ENCODE results near the gene CBLB.
"Not testable (repeated sequence)": the region's sequence is repeated elsewhere in the genome, so short reads cannot be mapped to it uniquely, and the experiment has no call there.

Gene CBLB

GRCh38 chr3:105763659-105764036, 105.2 kb downstream of the CBLB start (continued):
- TF ChIP-seq, protein P1, sequence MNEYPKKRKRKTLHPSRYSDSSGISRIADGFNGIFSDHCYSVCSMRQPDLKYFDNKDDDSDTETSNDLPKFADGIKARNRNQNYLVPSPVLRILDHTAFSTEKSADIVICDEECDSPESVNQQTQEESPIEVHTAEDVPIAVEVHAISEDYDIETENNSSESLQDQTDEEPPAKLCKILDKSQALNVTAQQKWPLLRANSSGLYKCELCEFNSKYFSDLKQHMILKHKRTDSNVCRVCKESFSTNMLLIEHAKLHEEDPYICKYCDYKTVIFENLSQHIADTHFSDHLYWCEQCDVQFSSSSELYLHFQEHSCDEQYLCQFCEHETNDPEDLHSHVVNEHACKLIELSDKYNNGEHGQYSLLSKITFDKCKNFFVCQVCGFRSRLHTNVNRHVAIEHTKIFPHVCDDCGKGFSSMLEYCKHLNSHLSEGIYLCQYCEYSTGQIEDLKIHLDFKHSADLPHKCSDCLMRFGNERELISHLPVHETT (tag by site-specific recombination; IDR thresholded peaks at IDR 0.05) = no peak
- TF ChIP-seq ZNF23 (tag by site-specific recombination; IDR thresholded peaks at IDR 0.05; ENCODE audit: borderline replicate concordance) (no peak), ZNF629 (tag by site-specific recombination; IDR thresholded peaks at IDR 0.05) (no peak), EGR2 (tag by site-specific recombination; IDR thresholded peaks at IDR 0.05; ENCODE audit: low read depth) (no peak)

GRCh38 chr3:105762749-105763658, 105.8 kb downstream of the CBLB start:
- ChIA-PET CTCF (no interaction called here), POLR2A (no interaction called here)
- no peaks in the 10 kb centered on the region for H3K4me1 ChIP-seq (ENCODE audit: control insufficient read depth, insufficient read depth, low read length)
- no peak overlapping the region for H3K27ac ChIP-seq (ENCODE audit: extremely low read depth, low read depth, low read length)
- H3K9me3 ChIP-seq (ENCODE audit: control insufficient read depth, insufficient read depth, low read depth, low read length) = no peaks in the 10 kb centered on the region; the same call in 1 of the 2 replicates
- TF ChIP-seq ZNF514 (tag by site-specific recombination; IDR thresholded peaks at IDR 0.05) (no peak), ZNF239 (tag by site-specific recombination; IDR thresholded peaks at IDR 0.05) (no peak), GLIS2 (tag by site-specific recombination; IDR thresholded peaks at IDR 0.05) (no peak), ZNF394 (tag by site-specific recombination; IDR thresholded peaks at IDR 0.05; ENCODE audit: borderline replicate concordance) (no peak)
- H3K36me3 ChIP-seq (ENCODE audit: control insufficient read depth in 2 of 2, insufficient read depth in 1 of 2, low read length in 2 of 2) = no peaks in the 10 kb centered on the region
- no peak overlapping the region for H3K4me3 ChIP-seq (ENCODE audit: low read depth, low read length)

DNA sequence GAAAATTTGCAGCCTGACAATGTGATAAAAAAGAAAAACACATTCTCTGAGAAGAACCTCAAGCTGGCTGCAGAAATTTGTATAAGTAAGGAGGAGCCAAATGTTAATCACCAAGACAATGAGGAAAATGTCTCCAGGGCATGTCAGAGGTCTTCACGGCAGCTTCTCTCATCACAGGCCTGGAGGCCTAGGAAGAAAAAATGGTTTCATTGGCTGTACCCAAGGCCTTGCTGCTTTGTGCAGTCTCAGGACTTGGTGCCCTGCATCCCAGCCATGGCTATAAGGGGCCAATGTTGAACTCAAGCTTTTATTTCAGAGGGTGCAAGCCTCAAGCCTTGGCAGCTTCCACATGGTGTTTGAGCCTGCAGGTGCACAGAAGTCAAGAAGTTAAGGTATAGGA, 106.6 kb downstream of the CBLB start:
- TF ChIP-seq TRIM28 (IDR thresholded peaks at IDR 0.05; ENCODE audit: borderline replicate concordance, low read length) (peak; percentile 29; the same call in 1 of the 2 replicates), ZNF585B (tag by site-specific recombination; IDR thresholded peaks at IDR 0.05) (peak; percentile 80)
- H3K9me3 ChIP-seq (ENCODE audit: control insufficient read depth, insufficient read depth, low read depth, low read length); CTCF ChIA-PET; H3K36me3 ChIP-seq (ENCODE audit: control insufficient read depth in 2 of 2, insufficient read depth in 1 of 2, low read length in 2 of 2); H3K4me3 ChIP-seq (ENCODE audit: low read depth, low read length); H3K27ac ChIP-seq (ENCODE audit: extremely low read depth, low read depth, low read length); H3K4me1 ChIP-seq (ENCODE audit: control insufficient read depth, insufficient read depth, low read length); POLR2A ChIA-PET: not testable (repeated sequence)

GRCh38 chr3:105759442-105760078, 109.3 kb downstream of the CBLB start:
- Histone ChIP-seq H3K36me3 (ENCODE audit: control insufficient read depth in 2 of 2, insufficient read depth in 1 of 2, low read length in 2 of 2) (no peaks in the 10 kb centered on the region), H3K4me1 (ENCODE audit: control insufficient read depth, insufficient read depth, low read length) (no peaks in the 10 kb centered on the region), H3K9me3 (ENCODE audit: control insufficient read depth, insufficient read depth, low read depth, low read length) (no peaks in the 10 kb centered on the region; the same call in 1 of the 2 replicates), H3K4me3 (ENCODE audit: low read depth, low read length) (no peak overlapping the region), H3K27ac (ENCODE audit: extremely low read depth, low read depth, low read length) (no peak overlapping the region)
- ChIA-PET POLR2A (no interaction called here), CTCF (no interaction called here)
- TF ChIP-seq ZBTB21 (tag by site-specific recombination; IDR thresholded peaks at IDR 0.05) = no peak
- TF ChIP-seq ZNF23 (tag by site-specific recombination; IDR thresholded peaks at IDR 0.05; ENCODE audit: borderline replicate concordance) = no peak
- TF ChIP-seq, protein P2, sequence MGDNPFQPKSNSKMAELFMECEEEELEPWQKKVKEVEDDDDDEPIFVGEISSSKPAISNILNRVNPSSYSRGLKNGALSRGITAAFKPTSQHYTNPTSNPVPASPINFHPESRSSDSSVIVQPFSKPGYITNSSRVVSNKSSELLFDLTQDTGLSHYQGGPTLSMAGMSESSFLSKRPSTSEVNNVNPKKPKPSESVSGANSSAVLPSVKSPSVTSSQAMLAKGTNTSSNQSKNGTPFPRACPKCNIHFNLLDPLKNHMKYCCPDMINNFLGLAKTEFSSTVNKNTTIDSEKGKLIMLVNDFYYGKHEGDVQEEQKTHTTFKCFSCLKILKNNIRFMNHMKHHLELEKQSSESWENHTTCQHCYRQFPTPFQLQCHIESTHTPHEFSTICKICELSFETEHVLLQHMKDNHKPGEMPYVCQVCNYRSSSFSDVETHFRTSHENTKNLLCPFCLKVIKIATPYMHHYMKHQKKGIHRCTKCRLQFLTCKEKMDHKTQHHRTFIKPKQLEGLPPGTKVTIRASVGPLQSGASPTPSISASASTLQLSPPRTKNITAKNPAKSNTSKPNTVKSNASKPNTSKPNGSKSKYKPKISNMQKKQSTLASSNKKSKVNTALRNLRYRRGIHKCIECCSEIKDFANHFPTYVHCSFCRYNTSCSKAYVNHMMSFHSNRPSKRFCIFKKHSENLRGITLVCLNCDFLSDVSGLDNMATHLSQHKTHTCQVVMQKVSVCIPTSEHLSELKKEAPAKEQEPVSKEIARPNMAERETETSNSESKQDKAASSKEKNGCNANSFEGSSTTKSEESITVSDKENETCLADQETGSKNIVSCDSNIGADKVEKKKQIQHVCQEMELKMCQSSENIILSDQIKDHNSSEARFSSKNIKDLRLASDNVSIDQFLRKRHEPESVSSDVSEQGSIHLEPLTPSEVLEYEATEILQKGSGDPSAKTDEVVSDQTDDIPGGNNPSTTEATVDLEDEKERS (tag by site-specific recombination; IDR thresholded peaks at IDR 0.05) = no peak
- TF ChIP-seq ZNF677 (tag by site-specific recombination; IDR thresholded peaks at IDR 0.05) = no peak
- TF ChIP-seq ZNF174 (tag by site-specific recombination; IDR thresholded peaks at IDR 0.05) = no peak
- no peak for TF ChIP-seq MZF1 (tag by site-specific recombination; IDR thresholded peaks at IDR 0.05; ENCODE audit: borderline replicate concordance)
- TF ChIP-seq, protein P3, sequence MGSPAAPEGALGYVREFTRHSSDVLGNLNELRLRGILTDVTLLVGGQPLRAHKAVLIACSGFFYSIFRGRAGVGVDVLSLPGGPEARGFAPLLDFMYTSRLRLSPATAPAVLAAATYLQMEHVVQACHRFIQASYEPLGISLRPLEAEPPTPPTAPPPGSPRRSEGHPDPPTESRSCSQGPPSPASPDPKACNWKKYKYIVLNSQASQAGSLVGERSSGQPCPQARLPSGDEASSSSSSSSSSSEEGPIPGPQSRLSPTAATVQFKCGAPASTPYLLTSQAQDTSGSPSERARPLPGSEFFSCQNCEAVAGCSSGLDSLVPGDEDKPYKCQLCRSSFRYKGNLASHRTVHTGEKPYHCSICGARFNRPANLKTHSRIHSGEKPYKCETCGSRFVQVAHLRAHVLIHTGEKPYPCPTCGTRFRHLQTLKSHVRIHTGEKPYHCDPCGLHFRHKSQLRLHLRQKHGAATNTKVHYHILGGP (tag by site-specific recombination; IDR thresholded peaks at IDR 0.05) = no peak
- TF ChIP-seq ZFP69B (tag by site-specific recombination; IDR thresholded peaks at IDR 0.05) = no peak
- TF ChIP-seq IKZF3 (tag by site-specific recombination; IDR thresholded peaks at IDR 0.05) = no peak
- TF ChIP-seq ZIC2 (tag by site-specific recombination; IDR thresholded peaks at IDR 0.05) = no peak

All from HEK293 (cell line).